GM19025 (cell line): Measurements from ENCODE around the gene RASL10A.
"Not testable (repeated sequence)": the region's sequence is repeated elsewhere in the genome, so short reads cannot be mapped to it uniquely, and the experiment has no call there.

Experiments used
- ATAC-seq: cut with Tn5 transposase; IDR thresholded peaks from one replicate; pipeline ENCODE4 v1.9.1; 2021; ENCODE audit warnings: mild to moderate bottlenecking, low read depth, moderate library complexity; ENCODE audit not compliant: unreplicated experiment

The RASL10A gene, protein sequence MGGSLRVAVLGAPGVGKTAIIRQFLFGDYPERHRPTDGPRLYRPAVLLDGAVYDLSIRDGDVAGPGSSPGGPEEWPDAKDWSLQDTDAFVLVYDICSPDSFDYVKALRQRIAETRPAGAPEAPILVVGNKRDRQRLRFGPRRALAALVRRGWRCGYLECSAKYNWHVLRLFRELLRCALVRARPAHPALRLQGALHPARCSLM

GRCh38 chr22:29315286-29316140 lies at the start of gene RASL10A:
Gene RASL10A (minus strand): TSS chr22:29315697. CDS start chr22:29315246, 451 bp downstream.
- no peak for ATAC-seq

DNA sequence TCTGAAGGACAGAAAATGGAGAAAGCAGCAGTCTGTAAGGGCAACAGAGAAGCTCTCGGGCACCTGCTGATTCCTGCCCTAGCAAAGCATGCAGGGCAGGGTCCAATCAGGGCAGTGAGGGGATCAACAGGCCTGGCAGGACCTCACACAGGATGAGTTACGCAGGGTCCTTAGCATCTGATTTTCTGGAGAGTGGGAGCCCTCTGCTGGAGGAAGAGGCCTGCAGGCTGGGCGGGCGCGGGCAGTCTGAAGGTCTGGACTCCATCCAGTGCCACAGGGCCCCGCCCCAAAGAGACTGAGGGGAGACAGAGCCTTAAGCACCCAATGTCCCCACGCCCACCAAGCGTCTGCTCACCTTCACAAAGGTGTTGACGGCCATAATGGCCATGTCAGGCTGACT lies 44.0 kb upstream of the RASL10A start:
- no peak for ATAC-seq

DNA sequence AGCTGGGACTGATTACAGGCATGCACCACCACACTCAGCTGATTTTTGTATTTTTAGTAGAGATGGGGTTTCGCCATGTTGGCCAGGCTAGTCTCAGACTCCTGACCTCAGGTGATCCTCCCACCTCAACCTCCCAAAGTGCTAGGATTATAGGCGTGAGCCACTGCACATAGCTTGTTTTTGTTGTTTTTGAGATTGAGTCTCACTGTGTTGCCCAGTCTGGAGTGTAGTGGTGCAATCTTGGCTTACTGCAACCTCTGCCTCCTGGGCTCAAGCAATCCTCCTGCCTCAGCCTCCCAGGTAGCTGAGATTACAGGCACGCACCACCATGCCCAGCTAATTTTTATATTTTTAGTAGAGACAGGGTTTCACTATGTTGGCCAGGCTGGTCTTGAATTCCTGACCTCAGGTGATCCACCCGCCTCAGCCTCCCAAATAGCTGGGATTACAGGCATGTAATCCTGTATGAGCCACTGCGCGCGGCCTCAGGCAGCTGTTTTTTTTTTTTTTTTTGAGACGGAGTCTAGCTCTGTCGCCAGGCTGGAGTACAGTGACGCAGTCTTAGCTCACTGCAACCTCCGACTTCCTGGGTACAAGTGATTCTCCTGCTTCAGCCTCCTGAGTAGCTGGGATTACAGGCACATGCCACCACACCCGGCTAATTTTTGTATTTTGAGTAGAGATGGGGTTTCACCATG lies 41.8 kb upstream of the RASL10A start:
- ATAC-seq = not testable (repeated sequence)

GRCh38 chr22:29353860-29354259 lies 38.4 kb upstream of the RASL10A start:
- no peak for ATAC-seq

GRCh38 chr22:29353286-29353685 lies 37.8 kb upstream of the RASL10A start:
- ATAC-seq = no peak

- ATAC-seq = no peak
These were observed 37.3 kb upstream of the RASL10A start for GRCh38 chr22:29352778-29353177.

GRCh38 chr22:29351891-29352290 lies 36.4 kb upstream of the RASL10A start:
- no peak for ATAC-seq

- ATAC-seq = no peak
These were observed 35.5 kb upstream of the RASL10A start for GRCh38 chr22:29351042-29351441.

DNA sequence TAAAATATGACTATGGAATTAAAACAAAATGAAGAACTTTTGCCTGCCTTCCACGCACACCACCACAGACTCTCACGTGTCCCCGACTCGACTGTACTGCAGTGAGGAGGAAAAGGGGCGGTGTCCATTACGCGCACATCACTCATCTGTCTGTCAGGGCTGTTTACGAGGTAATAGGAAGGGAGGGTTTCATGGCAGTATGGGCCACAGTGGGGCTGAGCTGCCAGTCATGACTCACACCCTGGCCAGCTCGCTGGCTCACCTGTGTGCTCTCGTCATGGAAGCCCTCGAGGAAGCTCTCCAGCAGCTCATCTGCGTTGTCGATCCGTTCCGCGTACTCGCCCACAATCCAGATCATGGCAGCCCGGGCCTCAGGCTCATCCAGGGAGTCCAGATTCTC lies 33.5 kb upstream of the RASL10A start:
- ATAC-seq = no peak

DNA sequence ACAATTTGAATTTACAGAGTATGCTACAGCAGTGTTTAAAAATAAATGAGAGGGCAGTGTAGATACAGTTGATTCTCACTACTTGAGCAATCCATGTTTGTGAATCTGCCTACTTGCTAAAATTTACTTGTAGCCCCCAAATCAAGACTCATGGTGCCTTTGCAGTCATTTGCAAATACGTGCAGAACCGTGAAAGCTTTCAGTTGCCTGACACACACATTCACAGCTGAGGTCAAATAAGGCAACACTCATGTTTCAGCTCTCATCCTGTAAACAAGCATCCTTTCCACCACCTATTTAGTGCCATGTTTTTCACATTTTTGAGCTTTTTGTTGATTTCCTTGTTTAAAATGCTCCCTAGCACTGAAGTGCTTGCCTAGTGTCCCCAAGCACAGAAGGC lies 32.5 kb upstream of the RASL10A start:
- no peak for ATAC-seq

DNA sequence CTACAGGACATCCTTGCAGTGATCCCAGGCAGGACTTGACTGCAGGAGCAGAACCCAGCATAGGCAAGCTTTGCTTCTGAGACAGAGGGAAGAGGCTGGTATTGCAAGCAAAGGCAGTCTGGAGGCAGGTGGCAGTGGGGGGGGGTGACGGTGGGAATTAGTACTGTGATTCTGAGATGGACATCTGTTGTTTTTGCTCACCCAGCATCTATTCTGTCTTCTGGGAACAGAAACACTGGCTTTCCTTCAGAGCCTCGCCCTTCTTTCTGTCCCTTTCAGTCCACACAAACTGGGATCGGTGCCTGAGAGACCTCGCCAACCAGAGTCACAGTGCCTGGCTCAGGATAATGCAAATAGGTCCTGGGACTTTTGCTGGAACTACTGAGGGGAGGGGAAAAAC lies 31.2 kb upstream of the RASL10A start:
- no peak for ATAC-seq

DNA sequence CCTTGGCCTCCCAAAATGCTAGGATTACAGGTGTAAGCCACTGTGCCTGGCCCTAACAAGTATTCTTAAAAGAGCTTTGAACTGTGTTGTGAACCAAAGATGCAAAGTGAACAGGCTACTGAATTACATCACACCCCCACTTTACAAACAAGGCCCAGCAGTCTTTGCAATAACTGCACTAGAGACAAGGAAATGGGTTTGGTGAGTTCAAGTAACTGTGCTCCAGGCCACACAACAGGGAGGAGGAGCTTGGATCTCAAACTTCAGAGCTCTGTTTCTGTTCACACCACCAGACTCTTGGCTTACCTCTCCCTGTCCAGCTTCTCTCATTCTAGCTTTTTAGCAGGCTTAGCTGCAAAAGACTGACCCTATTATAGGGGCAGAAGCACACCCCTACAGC lies 30.4 kb upstream of the RASL10A start:
- no peak for ATAC-seq

GRCh38 chr22:29344889-29345288 lies 29.4 kb upstream of the RASL10A start:
- ATAC-seq = not testable (repeated sequence)

DNA sequence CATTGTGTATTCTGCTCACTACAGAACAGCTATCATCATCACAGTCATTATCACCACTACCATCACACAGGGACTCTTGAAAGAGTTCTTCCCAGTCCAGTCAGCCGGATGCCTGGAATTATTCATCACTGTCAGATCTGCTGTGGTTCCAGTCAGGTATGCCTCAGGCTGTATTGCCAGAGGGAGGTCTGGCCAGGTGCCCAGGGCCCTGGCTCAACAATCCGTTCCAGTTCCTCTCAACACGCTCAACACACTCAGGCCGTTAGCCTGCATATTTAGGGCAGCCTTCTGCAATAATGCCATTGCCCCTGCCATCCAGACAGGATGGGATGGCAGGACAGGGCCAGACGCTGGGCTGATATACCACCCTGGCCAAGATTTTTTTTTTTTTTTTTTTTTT lies 28.6 kb upstream of the RASL10A start:
- ATAC-seq = no peak

DNA sequence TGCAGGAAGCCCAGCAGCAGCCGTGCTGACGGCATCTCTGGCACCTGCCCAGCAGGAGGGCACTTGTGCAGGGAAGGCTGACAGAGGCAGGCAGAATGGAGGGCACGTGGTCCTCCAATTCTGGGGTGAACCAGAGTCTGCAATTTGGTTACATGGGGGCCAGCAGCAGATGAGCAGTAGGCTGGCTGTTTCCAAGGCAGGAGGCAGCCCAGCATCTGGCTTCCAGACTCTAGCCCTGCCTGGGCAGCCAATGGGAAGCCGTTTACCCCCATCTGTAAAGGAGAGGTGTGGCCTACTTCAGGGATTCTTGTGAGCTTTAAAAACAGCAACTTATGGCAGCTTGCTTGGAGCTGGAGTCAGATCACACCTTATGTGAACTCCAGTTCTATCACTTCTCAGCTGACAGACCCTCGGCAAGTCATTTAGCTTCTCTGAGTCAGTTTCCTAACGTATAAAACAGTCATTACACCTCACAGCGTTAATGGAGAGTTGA lies 27.9 kb upstream of the RASL10A start:
- ATAC-seq = no peak

DNA sequence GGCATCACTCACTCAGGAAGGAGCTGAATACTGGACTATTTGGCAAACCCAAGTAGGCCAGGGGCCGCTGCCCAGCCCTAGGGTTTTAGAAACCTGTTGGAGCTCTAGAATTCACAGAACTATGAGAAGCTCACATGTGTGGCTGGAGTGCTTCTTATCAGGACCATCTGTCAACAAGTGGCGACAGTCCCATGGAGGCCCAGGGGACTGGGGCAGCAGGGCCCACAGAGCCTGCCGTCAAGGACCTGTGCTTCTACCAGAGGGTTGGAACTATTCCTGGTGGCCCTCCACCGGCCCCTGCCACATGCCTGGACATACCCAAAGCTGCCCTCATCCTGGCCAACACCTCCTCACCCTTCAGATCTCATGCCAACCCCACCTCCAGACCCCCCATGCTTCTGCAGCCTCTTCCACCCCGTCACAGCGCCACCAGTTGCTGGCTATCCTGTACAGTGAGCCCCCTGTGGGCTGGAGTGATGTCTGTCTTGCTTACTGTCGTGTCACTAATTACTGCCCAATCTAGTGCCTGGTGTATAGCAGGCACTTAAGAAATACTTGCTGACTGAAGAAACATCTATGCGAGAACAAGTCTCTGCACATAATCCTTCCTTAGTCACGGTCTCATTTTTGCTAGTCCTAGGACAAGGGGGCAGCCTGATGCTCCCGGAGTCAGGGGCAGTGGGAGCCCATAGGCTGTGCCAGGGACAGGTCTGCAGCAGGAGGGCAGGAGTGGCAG lies 27.2 kb upstream of the RASL10A start:
- no peak for ATAC-seq

DNA sequence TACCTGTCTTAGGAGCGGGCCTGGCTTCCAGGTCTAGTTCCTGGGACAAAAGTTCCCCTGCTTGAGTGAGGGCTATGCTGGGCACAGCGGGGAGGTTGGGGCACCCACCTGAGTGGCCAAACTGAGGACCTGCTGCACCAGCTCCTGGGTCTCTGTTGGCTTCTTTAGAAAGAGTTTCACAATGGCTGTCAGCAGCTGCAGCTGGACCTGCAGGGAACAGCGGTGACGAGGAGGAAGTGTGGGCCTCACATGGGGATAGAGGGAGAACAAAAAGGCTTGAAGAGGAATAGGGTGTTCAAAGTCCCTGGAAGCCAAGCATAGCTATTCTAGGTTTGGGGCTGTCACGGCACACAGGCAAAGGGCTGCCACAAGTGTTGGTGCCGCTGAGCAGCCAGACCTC lies 26.7 kb upstream of the RASL10A start:
- ATAC-seq = no peak

DNA sequence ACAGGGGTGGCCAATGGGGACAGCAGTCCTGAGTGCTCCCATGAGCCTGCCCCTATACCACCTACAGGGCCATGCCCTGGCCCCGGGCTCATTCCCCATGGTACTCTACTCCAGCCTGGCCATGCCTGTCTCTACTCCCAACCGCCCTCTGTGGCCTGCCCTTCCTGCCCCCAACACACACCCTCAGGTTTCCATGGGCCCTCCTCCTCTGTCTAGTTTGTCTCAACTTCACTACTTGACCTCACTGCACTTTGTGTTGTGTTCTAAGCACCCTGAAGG lies 26.3 kb upstream of the RASL10A start:
- ATAC-seq = no peak

- ATAC-seq = no peak
These were observed 25.8 kb upstream of the RASL10A start for GRCh38 chr22:29341056-29341848.

GRCh38 chr22:29340566-29340965 lies 25.1 kb upstream of the RASL10A start:
- no peak for ATAC-seq
